A549 (cell line): ENCODE measurements around the gene SLC16A5. TPM values are rescaled to one million over a fixed set of nuclear protein-coding genes. Genes with fewer than 3 reads are reported as not detected.

Source experiments
- ATAC-seq, 2 experiments: fragments of 200-7000 bp in 1 of 2; fragments of >200 bp in 1 of 2; cut with Nextera tagmentation in 1 of 2; cut with Tn5 transposase in 1 of 2; 3 replicates each; pipeline versions ENCODE4 v1.8.0 to v1.9.1; 2018 to 2020; ENCODE audit warnings: mild to moderate bottlenecking in 1 of 2, moderate library complexity in 1 of 2
- CTCF ChIA-PET: fragments of 300-600 bp; sonication (Branson Sonifier 250); formaldehyde crosslinking; extraction: SDS; loops from one replicate; lab custom pipeline; 2021; ENCODE audit warnings: antibody characterized with exemption, inconsistent platforms; lab: Yijun Ruan, JAX
- POLR2A ChIA-PET: fragments of 350-600 bp; formaldehyde crosslinking; extraction: SDS; loops from one replicate; lab custom pipeline; 2021; ENCODE audit warnings: antibody characterized with exemption, inconsistent platforms; lab: Yijun Ruan, JAX
- DNase-seq, 2 experiments: peaks; one replicate each; pipeline versions ENCODE4 v3.0.0 to v3.0.0-alpha.2; 2011 to 2016; ENCODE audit warnings: low read depth in 1 of 2, low spot score in 1 of 2
- FAIRE-seq: peaks from 2 replicates; lab custom pipeline; 2011; peaks lifted over from hg19 to GRCh38; lab: Jason Lieb, UNC
- H3K27ac ChIP-seq, 2 experiments: fragments of >200 bp; sonication (Bioruptor Twin); formaldehyde crosslinking; 3 replicates each; pipeline ENCODE4 v1.5.1; 2016 to 2017
- H3K4me1 ChIP-seq: fragments of >200 bp; sonication (Bioruptor Twin); formaldehyde crosslinking; 3 replicates; pipeline ENCODE4 v1.6.1; 2016
- H3K4me2 ChIP-seq: fragments of >200 bp; sonication (Bioruptor Twin); formaldehyde crosslinking; 3 replicates; pipeline ENCODE4 v1.6.1; 2016
- H3K4me3 ChIP-seq: fragments of >200 bp; sonication (Bioruptor Twin); formaldehyde crosslinking; 3 replicates; pipeline ENCODE4 v1.5.1; 2016
- H3K9me3 ChIP-seq: fragments of >200 bp; sonication (Bioruptor Twin); formaldehyde crosslinking; 3 replicates; pipeline ENCODE4 v1.6.1; 2016
- BHLHE40 ChIP-seq: IDR thresholded peaks from 2 replicates; pipeline ENCODE4 v1.6.1; 2012; ENCODE audit warnings: low read depth, low read length, inconsistent platforms
- CBX8 ChIP-seq: fragments of 200-600 bp; sonication (generic); IDR thresholded peaks from 2 replicates; pipeline ENCODE4 v1.6.1; 2016
- CEBPB ChIP-seq, 2 experiments: fragments of >200 bp in 1 of 2; sonication (Bioruptor Twin) in 1 of 2; formaldehyde crosslinking in 1 of 2; IDR thresholded peaks; 2 replicates each; pipeline ENCODE4 v1.6.1; 2012 to 2016
- CHD2 ChIP-seq: fragments of 150-350 bp; IDR thresholded peaks from 2 replicates; pipeline ENCODE4 v1.6.1; 2014; ENCODE audit warnings: low read length; ENCODE audit not compliant: partially characterized antibody
- CHD4 ChIP-seq: fragments of 200-600 bp; sonication (generic); IDR thresholded peaks from 2 replicates; pipeline ENCODE4 v1.6.1; 2016; ENCODE audit warnings: antibody characterized with exemption, mild to moderate bottlenecking, borderline replicate concordance
- EHMT2 ChIP-seq: fragments of 200-600 bp; sonication (generic); IDR thresholded peaks from 2 replicates; pipeline ENCODE4 v1.6.1; 2016; ENCODE audit warnings: antibody characterized with exemption, low read depth, mild to moderate bottlenecking, moderate library complexity
- EP300 ChIP-seq, 2 experiments: fragments of >200 bp; sonication (Bioruptor Twin); formaldehyde crosslinking; IDR thresholded peaks; 2 replicates in 1 of 2; 3 replicates in 1 of 2; pipeline ENCODE4 v1.6.1; 2016 to 2017
- ESRRA ChIP-seq: fragments of 150-350 bp; IDR thresholded peaks from 2 replicates; pipeline ENCODE4 v1.6.1; 2014; ENCODE audit warnings: mild to moderate bottlenecking, low read length, borderline replicate concordance
- FOSL2 ChIP-seq, 2 experiments: fragments of 450-650 bp in 1 of 2; fragments of >200 bp in 1 of 2; sonication (Bioruptor Twin) in 1 of 2; formaldehyde crosslinking; IDR thresholded peaks; 2 replicates each; pipeline versions ENCODE4 v1.5.0 to v1.6.1; 2016 to 2020; ENCODE audit warnings: mild to moderate bottlenecking in 1 of 2, moderate library complexity in 1 of 2
- FOXS1 ChIP-seq: fragments of 250-450 bp; sonication (Bioruptor Pico); IDR thresholded peaks from 2 replicates; pipeline ENCODE4 v1.5.0; 2020; ENCODE audit warnings: mild to moderate bottlenecking, moderate library complexity
- HDAC2 ChIP-seq: fragments of 200-600 bp; sonication (generic); IDR thresholded peaks from 2 replicates; pipeline ENCODE4 v1.6.1; 2016
- HEYL ChIP-seq: fragments of 250-450 bp; sonication (Bioruptor Pico); IDR thresholded peaks from 2 replicates; pipeline ENCODE4 v1.8.0; 2021; ENCODE audit warnings: mild to moderate bottlenecking, moderate library complexity
- HOXA7 ChIP-seq: fragments of 250-450 bp; sonication (Bioruptor Pico); IDR thresholded peaks from 2 replicates; pipeline ENCODE4 v1.5.0; 2020; ENCODE audit warnings: mild to moderate bottlenecking, moderate library complexity
- HOXB13 ChIP-seq: fragments of 250-450 bp; sonication (Bioruptor Pico); IDR thresholded peaks from 2 replicates; pipeline ENCODE4 v1.5.0; 2020; ENCODE audit warnings: low read depth, mild to moderate bottlenecking, moderate library complexity
- HOXB5 ChIP-seq: fragments of 250-450 bp; sonication (Bioruptor Pico); IDR thresholded peaks from 2 replicates; pipeline ENCODE4 v1.5.0; 2020; ENCODE audit warnings: mild to moderate bottlenecking, moderate library complexity
- JUN ChIP-seq, 2 experiments: fragments of >200 bp; sonication (Bioruptor Twin); formaldehyde crosslinking; IDR thresholded peaks; 2 replicates in 1 of 2; 3 replicates in 1 of 2; pipeline ENCODE4 v1.6.1; 2016 to 2017
- JUNB ChIP-seq: fragments of >200 bp; sonication (Bioruptor Twin); formaldehyde crosslinking; IDR thresholded peaks from 2 replicates; pipeline ENCODE4 v1.6.1; 2016
- MAFK ChIP-seq: fragments of 450-650 bp; IDR thresholded peaks from 2 replicates; pipeline ENCODE4 v1.6.1; 2014; ENCODE audit not compliant: partially characterized antibody
- MAZ ChIP-seq: fragments of 150-350 bp; IDR thresholded peaks from 2 replicates; pipeline ENCODE4 v1.6.1; 2014; ENCODE audit warnings: antibody characterized with exemption, low read depth, low read length, borderline replicate concordance
- MYC ChIP-seq: IDR thresholded peaks from 2 replicates; pipeline ENCODE4 v1.6.1; 2012; ENCODE audit warnings: mild to moderate bottlenecking, inconsistent platforms, low read length, improper control_type of control experiment, borderline replicate concordance
- NFE2L2 ChIP-seq: fragments of 150-350 bp; conservative IDR thresholded peaks from 2 replicates; pipeline ENCODE4 v1.6.1; 2014; ENCODE audit warnings: low read length
- NPAS2 ChIP-seq: fragments of 250-450 bp; sonication (Bioruptor Pico); IDR thresholded peaks from 2 replicates; pipeline ENCODE4 v1.8.0; 2022; ENCODE audit warnings: mild to moderate bottlenecking, moderate library complexity, borderline replicate concordance
- PHF8 ChIP-seq: fragments of 200-600 bp; sonication (generic); IDR thresholded peaks from 2 replicates; pipeline ENCODE4 v1.6.1; 2016; ENCODE audit warnings: low read depth, mild to moderate bottlenecking, antibody characterized with exemption, moderate library complexity, borderline replicate concordance
- RAD21 ChIP-seq, 2 experiments: fragments of >200 bp in 1 of 2; sonication (Bioruptor Twin) in 1 of 2; formaldehyde crosslinking in 1 of 2; IDR thresholded peaks in 1 of 2; conservative IDR thresholded peaks in 1 of 2; 2 replicates in 1 of 2; 3 replicates in 1 of 2; pipeline ENCODE4 v1.6.1; 2012 to 2018; ENCODE audit warnings: inconsistent platforms in 1 of 2
- RFX5 ChIP-seq: fragments of 450-650 bp; IDR thresholded peaks from 2 replicates; pipeline ENCODE4 v1.7.1; 2014; ENCODE audit warnings: antibody characterized with exemption, mild to moderate bottlenecking, moderate library complexity
- SMC3 ChIP-seq: fragments of >200 bp; sonication (Bioruptor Twin); formaldehyde crosslinking; IDR thresholded peaks from 3 replicates; pipeline ENCODE4 v1.6.1; 2018; ENCODE audit warnings: inconsistent platforms
- ZC3H11A ChIP-seq: fragments of 450-650 bp; IDR thresholded peaks from 2 replicates; pipeline ENCODE4 v1.6.1; 2014; ENCODE audit warnings: antibody characterized with exemption, mild to moderate bottlenecking
- ZFP36 ChIP-seq: fragments of 450-650 bp; IDR thresholded peaks from 2 replicates; pipeline ENCODE4 v1.6.1; 2014; ENCODE audit warnings: borderline replicate concordance; ENCODE audit not compliant: partially characterized antibody
- WGBS: methylation state at CpG from one replicate; pipeline ENCODE4 v1.1.6; 2017; ENCODE audit errors: missing lambda C conversion rate; 5-methylcytosine and 5-hydroxymethylcytosine counted together
- polyA plus RNA-seq, 4 experiments: library from polyadenylated mRNA; depleted of rRNA in 3 of 4; stranded (reverse); fragments of >200 nt; fragmentation: RNase III in 1 of 4; extraction: RNeasy Plus Mini Kit Qiagen cat#74134 plus additional on column Dnase treatment in 1 of 4; gene quantifications; 2 replicates in 3 of 4; 3 replicates in 1 of 4; pipeline ENCODE4 v1.2.3, GENCODE V29; 2011 to 2017
- TF ChIP-seq, protein P1 (sequence below): IDR thresholded peaks from 2 replicates; pipeline ENCODE4 v1.6.1; 2012
- TF ChIP-seq, protein P2 (sequence below): fragments of 450-650 bp; IDR thresholded peaks from 2 replicates; pipeline ENCODE4 v1.6.1; 2014; ENCODE audit warnings: antibody characterized with exemption
- TF ChIP-seq, protein P3 (sequence below): fragments of 200-600 bp; sonication (generic); IDR thresholded peaks from 2 replicates; pipeline ENCODE4 v1.6.1; 2016; ENCODE audit warnings: antibody characterized with exemption, mild to moderate bottlenecking, moderate library complexity
- TF ChIP-seq, protein P4 (sequence below): IDR thresholded peaks from 2 replicates; pipeline ENCODE4 v1.6.1; 2012; ENCODE audit warnings: low read depth, borderline replicate concordance
- TF ChIP-seq, protein P5 (sequence below): fragments of >200 bp; sonication (Bioruptor Twin); formaldehyde crosslinking; IDR thresholded peaks from 3 replicates; pipeline ENCODE4 v1.6.1; 2016

Gene SLC16A5
- polyA plus RNA-seq, 2 of the 4 experiments (the other 2 are of a cell fraction) = 19.0 to 27.2 TPM

DNA sequence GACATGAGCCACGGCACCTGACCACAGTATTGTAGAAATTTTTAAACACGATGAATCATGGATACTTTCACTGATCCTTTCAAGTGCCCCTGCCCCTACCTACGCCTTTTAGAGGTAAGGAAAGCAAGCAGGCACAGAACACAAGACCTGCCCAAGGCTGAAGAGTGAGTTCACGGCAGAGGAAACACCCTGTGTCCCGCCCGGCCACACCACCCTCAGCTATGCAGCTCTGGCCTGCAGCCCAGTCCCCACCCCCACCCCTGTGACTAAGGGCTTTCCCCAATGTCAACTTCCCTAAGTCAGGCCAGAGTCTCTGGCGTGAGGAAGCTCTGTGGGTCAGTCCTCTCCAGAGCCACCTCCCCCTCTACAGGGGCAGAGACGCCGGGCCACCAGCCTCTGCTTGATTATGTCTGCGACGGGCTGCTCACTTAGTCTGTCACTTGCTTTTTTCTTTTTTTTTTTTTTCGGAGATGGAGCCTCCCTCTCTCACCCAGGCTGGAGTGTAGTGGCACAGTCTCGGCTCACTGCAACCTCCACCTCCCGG, 8.4 kb downstream of the SLC16A5 start (continued):
- TF ChIP-seq FOXS1 (CRISPR knock-in tag) (peak; percentile 42; the same call in 1 of the 2 replicates), MYC (peak; percentile 43; the same call in 1 of the 2 replicates), SMC3 (peak; percentile 47; the same call in 2 of the 3 replicates), RAD21 (conservative IDR thresholded peaks at IDR 0.05 in 1 of 2, IDR thresholded peaks at IDR 0.05 in 1 of 2) (peak; percentile 28 to 40; a peak in 3 of 5 replicates), NFE2L2 (peak; percentile 90), EP300 (IDR thresholded peaks at IDR 0.05) (peak in 1 of 2 experiments; percentile 79; a peak in 2 of 5 replicates), HDAC2 (no peak), MAZ (no peak), EHMT2 (no peak), FOSL2 (IDR thresholded peaks at IDR 0.05) (peak; percentile 54; the same call in 1 of the 2 replicates), FOSL2 (CRISPR knock-in tag; IDR thresholded peaks at IDR 0.05) (peak; percentile 91), PHF8 (no peak), NPAS2 (no peak), ESRRA (peak; percentile 79), CEBPB (IDR thresholded peaks at IDR 0.05) (peak in 1 of 2 experiments; percentile 39; a peak in 1 of 4 replicates), HOXB13 (CRISPR knock-in tag) (peak; percentile 73; the same call in 1 of the 2 replicates), MAFK (peak; percentile 87), JUNB (peak; percentile 74), ZFP36 (no peak), ZC3H11A (no peak), HOXA7 (CRISPR knock-in tag) (peak; percentile 68; the same call in 1 of the 2 replicates), HOXB5 (CRISPR knock-in tag) (0 out of 2 replicates have a peak, but pooled peaks have one; percentile 18), CHD2 (peak; percentile 69), JUN (IDR thresholded peaks at IDR 0.05) (peak; percentile 56 to 93; a peak in 4 of 5 replicates)
- TF ChIP-seq, protein P1, sequence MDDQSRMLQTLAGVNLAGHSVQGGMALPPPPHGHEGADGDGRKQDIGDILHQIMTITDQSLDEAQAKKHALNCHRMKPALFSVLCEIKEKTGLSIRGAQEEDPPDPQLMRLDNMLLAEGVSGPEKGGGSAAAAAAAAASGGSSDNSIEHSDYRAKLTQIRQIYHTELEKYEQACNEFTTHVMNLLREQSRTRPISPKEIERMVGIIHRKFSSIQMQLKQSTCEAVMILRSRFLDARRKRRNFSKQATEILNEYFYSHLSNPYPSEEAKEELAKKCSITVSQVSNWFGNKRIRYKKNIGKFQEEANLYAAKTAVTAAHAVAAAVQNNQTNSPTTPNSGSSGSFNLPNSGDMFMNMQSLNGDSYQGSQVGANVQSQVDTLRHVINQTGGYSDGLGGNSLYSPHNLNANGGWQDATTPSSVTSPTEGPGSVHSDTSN = peak; percentile 81
- TF ChIP-seq, all 56 proteins: peak for 22

DNA sequence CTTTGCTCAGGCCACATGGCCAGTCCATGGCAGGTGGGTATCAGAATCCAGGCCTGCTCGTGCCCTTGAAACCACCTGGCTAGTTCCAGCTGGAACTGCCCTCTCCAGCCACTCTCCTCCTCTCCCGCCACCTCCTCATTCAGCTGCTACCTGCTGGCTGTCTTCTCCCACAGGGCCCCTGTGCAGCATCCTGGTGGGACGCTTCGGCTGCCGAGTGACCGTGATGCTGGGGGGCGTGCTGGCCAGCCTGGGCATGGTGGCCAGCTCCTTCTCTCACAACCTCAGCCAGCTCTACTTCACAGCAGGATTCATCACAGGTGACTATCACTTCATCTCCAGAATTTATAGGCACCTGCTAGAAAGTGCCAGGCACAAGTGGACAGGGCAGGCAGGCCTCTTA, 10.1 kb downstream of the SLC16A5 start:
- 94% methylated on average over 7 of the region's 7 CpGs for WGBS
- DNase-seq = no peak
- H3K4me2 ChIP-seq = no peak overlapping the region
- no peak for FAIRE-seq
- no peak overlapping the region for H3K4me3 ChIP-seq
- CTCF ChIA-PET = interaction anchor here (0.9 to 81.8 kb wide), 4 partner anchors 11 to 141 kb away, joined by 3 to 3429 read pairs (median 1716); partner anchors contain the start of genes ARMC7, ATP5PD, KCTD2 and NT5C
- TF ChIP-seq HOXA7 (CRISPR knock-in tag) (no peak), MYC (no peak), HEYL (CRISPR knock-in tag) (no peak), RAD21 (conservative IDR thresholded peaks at IDR 0.05 in 1 of 2, IDR thresholded peaks at IDR 0.05 in 1 of 2) (no peak), BHLHE40 (no peak), RFX5 (no peak), CHD4 (no peak), CBX8 (no peak)
- TF ChIP-seq, protein P2, sequence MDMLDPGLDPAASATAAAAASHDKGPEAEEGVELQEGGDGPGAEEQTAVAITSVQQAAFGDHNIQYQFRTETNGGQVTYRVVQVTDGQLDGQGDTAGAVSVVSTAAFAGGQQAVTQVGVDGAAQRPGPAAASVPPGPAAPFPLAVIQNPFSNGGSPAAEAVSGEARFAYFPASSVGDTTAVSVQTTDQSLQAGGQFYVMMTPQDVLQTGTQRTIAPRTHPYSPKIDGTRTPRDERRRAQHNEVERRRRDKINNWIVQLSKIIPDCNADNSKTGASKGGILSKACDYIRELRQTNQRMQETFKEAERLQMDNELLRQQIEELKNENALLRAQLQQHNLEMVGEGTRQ = no peak
- TF ChIP-seq, protein P3, sequence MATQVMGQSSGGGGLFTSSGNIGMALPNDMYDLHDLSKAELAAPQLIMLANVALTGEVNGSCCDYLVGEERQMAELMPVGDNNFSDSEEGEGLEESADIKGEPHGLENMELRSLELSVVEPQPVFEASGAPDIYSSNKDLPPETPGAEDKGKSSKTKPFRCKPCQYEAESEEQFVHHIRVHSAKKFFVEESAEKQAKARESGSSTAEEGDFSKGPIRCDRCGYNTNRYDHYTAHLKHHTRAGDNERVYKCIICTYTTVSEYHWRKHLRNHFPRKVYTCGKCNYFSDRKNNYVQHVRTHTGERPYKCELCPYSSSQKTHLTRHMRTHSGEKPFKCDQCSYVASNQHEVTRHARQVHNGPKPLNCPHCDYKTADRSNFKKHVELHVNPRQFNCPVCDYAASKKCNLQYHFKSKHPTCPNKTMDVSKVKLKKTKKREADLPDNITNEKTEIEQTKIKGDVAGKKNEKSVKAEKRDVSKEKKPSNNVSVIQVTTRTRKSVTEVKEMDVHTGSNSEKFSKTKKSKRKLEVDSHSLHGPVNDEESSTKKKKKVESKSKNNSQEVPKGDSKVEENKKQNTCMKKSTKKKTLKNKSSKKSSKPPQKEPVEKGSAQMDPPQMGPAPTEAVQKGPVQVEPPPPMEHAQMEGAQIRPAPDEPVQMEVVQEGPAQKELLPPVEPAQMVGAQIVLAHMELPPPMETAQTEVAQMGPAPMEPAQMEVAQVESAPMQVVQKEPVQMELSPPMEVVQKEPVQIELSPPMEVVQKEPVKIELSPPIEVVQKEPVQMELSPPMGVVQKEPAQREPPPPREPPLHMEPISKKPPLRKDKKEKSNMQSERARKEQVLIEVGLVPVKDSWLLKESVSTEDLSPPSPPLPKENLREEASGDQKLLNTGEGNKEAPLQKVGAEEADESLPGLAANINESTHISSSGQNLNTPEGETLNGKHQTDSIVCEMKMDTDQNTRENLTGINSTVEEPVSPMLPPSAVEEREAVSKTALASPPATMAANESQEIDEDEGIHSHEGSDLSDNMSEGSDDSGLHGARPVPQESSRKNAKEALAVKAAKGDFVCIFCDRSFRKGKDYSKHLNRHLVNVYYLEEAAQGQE = no peak
- TF ChIP-seq, protein P4, sequence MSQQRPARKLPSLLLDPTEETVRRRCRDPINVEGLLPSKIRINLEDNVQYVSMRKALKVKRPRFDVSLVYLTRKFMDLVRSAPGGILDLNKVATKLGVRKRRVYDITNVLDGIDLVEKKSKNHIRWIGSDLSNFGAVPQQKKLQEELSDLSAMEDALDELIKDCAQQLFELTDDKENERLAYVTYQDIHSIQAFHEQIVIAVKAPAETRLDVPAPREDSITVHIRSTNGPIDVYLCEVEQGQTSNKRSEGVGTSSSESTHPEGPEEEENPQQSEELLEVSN = no peak
- TF ChIP-seq, protein P5, sequence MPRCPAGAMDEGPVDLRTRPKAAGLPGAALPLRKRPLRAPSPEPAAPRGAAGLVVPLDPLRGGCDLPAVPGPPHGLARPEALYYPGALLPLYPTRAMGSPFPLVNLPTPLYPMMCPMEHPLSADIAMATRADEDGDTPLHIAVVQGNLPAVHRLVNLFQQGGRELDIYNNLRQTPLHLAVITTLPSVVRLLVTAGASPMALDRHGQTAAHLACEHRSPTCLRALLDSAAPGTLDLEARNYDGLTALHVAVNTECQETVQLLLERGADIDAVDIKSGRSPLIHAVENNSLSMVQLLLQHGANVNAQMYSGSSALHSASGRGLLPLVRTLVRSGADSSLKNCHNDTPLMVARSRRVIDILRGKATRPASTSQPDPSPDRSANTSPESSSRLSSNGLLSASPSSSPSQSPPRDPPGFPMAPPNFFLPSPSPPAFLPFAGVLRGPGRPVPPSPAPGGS = no peak
- TF ChIP-seq, all 56 proteins: peak for 0
- ATAC-seq = no peak
- Histone ChIP-seq H3K9me3 (no peaks in the 10 kb centered on the region), H3K27ac (peak overlapping the region in 1 of 2 experiments; percentile 96; a peak in 3 of 6 replicates), H3K4me1 (peaks cover 43% of the 10 kb centered on the region)
- POLR2A ChIA-PET = no interaction called here
